H1 (cell line): ENCODE data around the gene GLRX3. TPM values are rescaled to one million over a fixed set of nuclear protein-coding genes. Genes with fewer than 3 reads are reported as not detected.

Experiments
- CTCF ChIA-PET: fragments of 300-600 bp; sonication (Branson Sonifier 250); formaldehyde crosslinking; loops from one replicate; lab custom pipeline; 2021; ENCODE audit not compliant: partially characterized antibody; lab: Charles Lee
- POLR2A ChIA-PET: fragments of 300-600 bp; sonication (Branson Sonifier 250); formaldehyde crosslinking; loops from one replicate; lab custom pipeline; 2021; ENCODE audit warnings: inconsistent platforms; ENCODE audit not compliant: partially characterized antibody; lab: Charles Lee
- DNase-seq, 2 experiments: peaks; one replicate each; pipeline versions ENCODE4 v3.0.0 to v3.0.0-alpha.2; 2010 to 2022; ENCODE audit warnings: low spot score in 2 of 2, low read depth in 1 of 2, mixed read lengths in 1 of 2
- FAIRE-seq: peaks from 2 replicates; lab custom pipeline; 2011; peaks lifted over from hg19 to GRCh38; lab: Jason Lieb, UNC
- H2AFZ ChIP-seq: 2 replicates; pipeline ENCODE4 v1.8.1; 2012; ENCODE audit warnings: low read length, inconsistent platforms
- H2AK5ac ChIP-seq: 2 replicates; pipeline ENCODE4 v1.6.1; 2013; ENCODE audit warnings: low read depth, low read length
- H2BK120ac ChIP-seq: replicated peaks from 2 replicates; pipeline ENCODE3; 2013; ENCODE audit warnings: low read depth, low read length, inconsistent platforms
- H2BK12ac ChIP-seq: 2 replicates; pipeline ENCODE4 v1.6.1; 2013; ENCODE audit warnings: low read depth, low read length
- H2BK15ac ChIP-seq: 2 replicates; pipeline ENCODE4 v1.6.1; 2013; ENCODE audit warnings: low read length
- H2BK20ac ChIP-seq: 2 replicates; pipeline ENCODE4 v1.6.1; 2013; ENCODE audit warnings: low read length
- H2BK5ac ChIP-seq: 2 replicates; pipeline ENCODE4 v1.6.1; 2013; ENCODE audit warnings: low read depth, low read length
- H3K14ac ChIP-seq: 2 replicates; pipeline ENCODE4 v1.6.1; 2013; ENCODE audit warnings: inconsistent platforms; ENCODE audit not compliant: insufficient read length
- H3K18ac ChIP-seq: 2 replicates; pipeline ENCODE4 v1.6.1; 2013; ENCODE audit warnings: low read length; ENCODE audit errors: extremely low read depth
- H3K23ac ChIP-seq: 2 replicates; pipeline ENCODE4 v1.6.1; 2013; ENCODE audit warnings: inconsistent platforms; ENCODE audit not compliant: insufficient read length
- H3K23me2 ChIP-seq: 2 replicates; pipeline ENCODE4 v1.6.1; 2013; ENCODE audit warnings: low read depth, low read length
- H3K27ac ChIP-seq: 2 replicates; pipeline ENCODE4 v1.6.1; 2011; ENCODE audit warnings: low read depth, low read length, inconsistent platforms
- H3K27me3 ChIP-seq, 4 experiments: replicated peaks in 1 of 4; 1 replicate in 1 of 4; 2 replicates in 3 of 4; pipeline versions ENCODE4 v1.6.1 to v1.8.1; 2011 to 2013; ENCODE audit warnings: low read length in 3 of 4, mild to moderate bottlenecking in 3 of 4, inconsistent platforms in 2 of 4, mixed read lengths in 2 of 4, moderate library complexity in 1 of 4; ENCODE audit not compliant: control insufficient read depth in 3 of 4, insufficient read depth in 3 of 4; ENCODE audit errors: extremely low read depth in 1 of 4
- H3K36me3 ChIP-seq, 4 experiments: 2 replicates each; pipeline versions ENCODE4 v1.6.1 to v1.8.1; 2011 to 2013; ENCODE audit warnings: mild to moderate bottlenecking in 4 of 4, low read length in 3 of 4, moderate library complexity in 2 of 4, control low read depth in 1 of 4, inconsistent platforms in 1 of 4; ENCODE audit not compliant: insufficient read depth in 4 of 4, control insufficient read depth in 2 of 4
- H3K4ac ChIP-seq: replicated peaks from 2 replicates; pipeline ENCODE3; 2013; ENCODE audit warnings: low read length, low read depth, mixed read lengths, inconsistent platforms; ENCODE audit not compliant: insufficient read length
- H3K4me1 ChIP-seq, 4 experiments: replicated peaks in 1 of 4; 1 replicate in 1 of 4; 2 replicates in 3 of 4; pipeline versions ENCODE4 v1.6.1 to v1.8.1; 2011 to 2013; ENCODE audit warnings: low read length in 3 of 4, inconsistent platforms in 2 of 4, mixed read lengths in 1 of 4; ENCODE audit not compliant: insufficient read depth in 4 of 4, control insufficient read depth in 3 of 4
- H3K4me2 ChIP-seq, 2 experiments: 2 replicates each; pipeline versions ENCODE4 v1.6.1 to v1.8.1; 2011 to 2013; ENCODE audit warnings: low read depth in 2 of 2, low read length in 2 of 2, control low read depth in 1 of 2, inconsistent platforms in 1 of 2, mild to moderate bottlenecking in 1 of 2; ENCODE audit not compliant: insufficient read depth in 1 of 2
- H3K4me3 ChIP-seq, 4 experiments: fragments of 200-600, 300-600 bp in 1 of 4; sonication (generic), shearing (Covaris generic), sonication (Bioruptor Twin) in 1 of 4; 2 replicates each; pipeline versions ENCODE4 v1.5.1 to v1.8.1; 2011 to 2016; ENCODE audit warnings: low read length in 4 of 4, low read depth in 3 of 4, control low read depth in 2 of 4, inconsistent platforms in 2 of 4, mild to moderate bottlenecking in 2 of 4, mixed read lengths in 1 of 4, moderate library complexity in 1 of 4; ENCODE audit not compliant: insufficient read depth in 2 of 4; ENCODE audit errors: extremely low read depth in 1 of 4
- H3K56ac ChIP-seq: replicated peaks from 2 replicates; pipeline ENCODE3; 2013; ENCODE audit warnings: low read depth, mild to moderate bottlenecking, mixed read lengths, low read length, inconsistent platforms; ENCODE audit not compliant: insufficient read length
- H3K79me1 ChIP-seq: 2 replicates; pipeline ENCODE4 v1.6.1; 2013; ENCODE audit warnings: low read depth, low read length, control low read depth
- H3K79me2 ChIP-seq, 2 experiments: 2 replicates each; pipeline versions ENCODE4 v1.6.1 to v1.8.1; 2012 to 2013; ENCODE audit warnings: low read length in 2 of 2, mild to moderate bottlenecking in 2 of 2, inconsistent platforms in 1 of 2; ENCODE audit not compliant: insufficient read depth in 2 of 2, control insufficient read depth in 1 of 2
- H3K9ac ChIP-seq, 4 experiments: replicated peaks in 1 of 4; 1 replicate in 1 of 4; 2 replicates in 3 of 4; pipeline versions ENCODE4 v1.6.1 to v1.8.1; 2011 to 2013; ENCODE audit warnings: low read depth in 3 of 4, low read length in 3 of 4, control low read depth in 2 of 4, mild to moderate bottlenecking in 2 of 4, moderate library complexity in 2 of 4, inconsistent platforms in 1 of 4; ENCODE audit errors: extremely low read depth in 1 of 4
- H3K9me3 ChIP-seq, 2 experiments: 2 replicates each; pipeline versions ENCODE4 v1.6.1 to v1.8.1; 2012 to 2013; ENCODE audit warnings: mild to moderate bottlenecking in 2 of 2, moderate library complexity in 2 of 2, control low read depth in 1 of 2, inconsistent platforms in 1 of 2, low read depth in 1 of 2, low read length in 1 of 2, mixed read lengths in 1 of 2; ENCODE audit not compliant: insufficient read depth in 2 of 2
- H4K20me1 ChIP-seq, 2 experiments: replicated peaks in 1 of 2; 2 replicates each; pipeline versions ENCODE3 to v1.8.1; 2011 to 2013; ENCODE audit warnings: inconsistent platforms in 2 of 2, low read length in 2 of 2, mild to moderate bottlenecking in 1 of 2; ENCODE audit not compliant: insufficient read depth in 2 of 2, control insufficient read depth in 1 of 2
- H4K5ac ChIP-seq: 2 replicates; pipeline ENCODE4 v1.6.1; 2013; ENCODE audit warnings: low read length, low read depth, mixed read lengths, inconsistent platforms; ENCODE audit not compliant: insufficient read length
- H4K8ac ChIP-seq: 2 replicates; pipeline ENCODE4 v1.8.0; 2013; ENCODE audit warnings: mild to moderate bottlenecking, moderate library complexity, low read length, inconsistent platforms; ENCODE audit not compliant: insufficient read depth; ENCODE audit errors: extremely low read depth
- H4K91ac ChIP-seq: replicated peaks from 2 replicates; pipeline ENCODE3; 2013; ENCODE audit warnings: low read length, mixed read lengths, inconsistent platforms; ENCODE audit not compliant: insufficient read length
- CTCF ChIP-seq, 3 experiments: IDR thresholded peaks; 1 replicate in 2 of 3; 2 replicates in 1 of 3; pipeline versions ENCODE4 v1.5.1 to v1.6.1; 2011; ENCODE audit warnings: low read length in 3 of 3, mild to moderate bottlenecking in 3 of 3, inconsistent platforms in 2 of 3, low read depth in 1 of 3, moderate library complexity in 1 of 3; ENCODE audit not compliant: insufficient read depth in 1 of 3; ENCODE audit errors: control extremely low read depth in 1 of 3
- MAFK ChIP-seq: IDR thresholded peaks from 2 replicates; pipeline ENCODE4 v1.6.1; 2012; ENCODE audit warnings: low read depth, mild to moderate bottlenecking, improper control_type of control experiment, low read length
- RAD21 ChIP-seq, 2 experiments: IDR thresholded peaks in 1 of 2; conservative IDR thresholded peaks in 1 of 2; 2 replicates each; pipeline ENCODE4 v1.6.1; 2011; ENCODE audit warnings: low read depth in 2 of 2, low read length in 2 of 2, improper control_type of control experiment in 1 of 2, inconsistent platforms in 1 of 2, mild to moderate bottlenecking in 1 of 2, moderate library complexity in 1 of 2
- RNF2 ChIP-seq: fragments of 200-900, 300-1000 bp; sonication (generic); IDR thresholded peaks from 2 replicates; pipeline ENCODE4 v1.7.1; 2016; ENCODE audit warnings: borderline replicate concordance, low read depth, mild to moderate bottlenecking, antibody characterized with exemption, low read length; ENCODE audit not compliant: poor library complexity, severe bottlenecking; ENCODE audit errors: missing control alignments
- SP2 ChIP-seq: IDR thresholded peaks from 2 replicates; pipeline ENCODE4 v1.6.1; 2012; ENCODE audit warnings: mild to moderate bottlenecking, low read length, inconsistent platforms
- TEAD4 ChIP-seq: IDR thresholded peaks from 2 replicates; pipeline ENCODE4 v1.6.1; 2012; ENCODE audit warnings: low read depth, low read length, inconsistent platforms, mixed read lengths
- WGBS, 2 experiments: shearing (Covaris generic) in 1 of 2; methylation state at CpG; one replicate each; pipeline versions ENCODE4 v1.1.6 to v1.1.7; 2013 to 2015; ENCODE audit warnings: low lambda C conversion rate in 2 of 2, mixed read lengths in 2 of 2, inconsistent platforms in 1 of 2, low coverage in 1 of 2, missing lambda C conversion rate in 1 of 2; ENCODE audit not compliant: insufficient replicate concordance in 2 of 2, insufficient coverage in 1 of 2, insufficient read length in 1 of 2; ENCODE audit errors: extremely low coverage in 1 of 2, missing lambda C conversion rate in 1 of 2; 5-methylcytosine and 5-hydroxymethylcytosine counted together
- polyA plus RNA-seq, 7 experiments: library from polyadenylated mRNA; depleted of rRNA in 3 of 7; stranded (reverse) in 5 of 7; unstranded in 2 of 7; fragments of >200 nt in 5 of 7; fragments of 200-250 nt in 2 of 7; gene quantifications; 1 replicate in 5 of 7; 2 replicates in 1 of 7; 4 replicates in 1 of 7; pipeline versions ENCODE4 v1.2.1 to v1.2.3, GENCODE V29; 2011 to 2013; ENCODE audit warnings: missing spikeins in 2 of 7, mixed read lengths in 2 of 7
- total RNA-seq: library from RNA; stranded (reverse); fragmentation: NEBNext Ultra II Directional; extraction: Animal tissue kit (Norgen Biotek cat#: 25700); gene quantifications from 2 replicates; pipeline ENCODE4 v1.2.1, GENCODE V29; 2021

The GLRX3 gene
- total and polyA plus RNA-seq, 2 of the 8 experiments (the other 6 are each of a cell fraction or from before 2014, with no cell fraction given), result 59.9 to 157 TPM

- Histone ChIP-seq H3K23ac (no peak overlapping the region), H2AK5ac (no peak overlapping the region), H3K36me3 (peaks cover 8 to 51% (median 13%) of the 10 kb centered on the region in 4 experiments), H2AFZ (no peak overlapping the region), H4K20me1 (peaks cover 1 to 3% of the 10 kb centered on the region in 2 experiments), H3K27me3 (no peaks in the 10 kb centered on the region), H3K27ac (no peak overlapping the region), H3K18ac (no peak overlapping the region), H3K4me3 (no peak overlapping the region), H3K9ac (no peak overlapping the region), H3K23me2 (no peaks in the 10 kb centered on the region), H3K56ac (no peak overlapping the region), H2BK12ac (no peak overlapping the region), H3K9me3 (no peaks in the 10 kb centered on the region), H4K8ac (no peak overlapping the region), H3K14ac (no peak overlapping the region)
- no peak for DNase-seq
- ChIA-PET CTCF (interaction anchor here (0.6 to 2.8 kb wide), 17 partner anchors 11 to 410 kb away, joined by 3 to 13 read pairs (median 4); partner anchors contain the start of gene C10orf143), POLR2A (interaction anchor here (0.7 to 0.9 kb wide), 2 partner anchors 304 to 1342 kb away, joined by 3 read pairs; no protein-coding TSS in a partner anchor)
- 55% methylated on average over 4 of the region's 4 CpGs; no CpG with 5 or more reads in 1 of the 2 experiments for WGBS, 2 experiments
- peak; percentile 58 for FAIRE-seq
- TF ChIP-seq CTCF (IDR thresholded peaks at IDR 0.05; ENCODE audit: control extremely low read depth in 1 of 3, insufficient read depth in 1 of 3, low read depth in 1 of 3, low read length in 3 of 3) (peak in 2 of 3 experiments; percentile 57 to 73; a peak in 3 of 4 replicates), MAFK (peak; percentile 47; the same call in 1 of the 2 replicates), SP2 (no peak), TEAD4 (peak; percentile 65; the same call in 1 of the 2 replicates), RNF2 (no peak), RAD21 (IDR thresholded peaks at IDR 0.05 in 1 of 2, conservative IDR thresholded peaks at IDR 0.05 in 1 of 2; ENCODE audit: low read depth in 2 of 2, low read length in 2 of 2) (peak; percentile 86 to 89)
- TF ChIP-seq, all 59 proteins: peak for 4
- H3K79me2 ChIP-seq, result no peaks in the 10 kb centered on the region; a peak in 1 of 4 replicates
- no peak overlapping the region for H2BK5ac ChIP-seq
- H2BK20ac ChIP-seq, result no peak overlapping the region
- no peak overlapping the region for H3K4ac ChIP-seq
- H4K91ac ChIP-seq, result no peak overlapping the region
- H4K5ac ChIP-seq, result no peak overlapping the region
- 0 out of 2 replicates have a peak, but pooled peaks cover 5% of the 10 kb centered on the region for H3K79me1 ChIP-seq
- no peak overlapping the region for H2BK120ac ChIP-seq
- H3K4me2 ChIP-seq, result no peak overlapping the region
- no peak overlapping the region for H2BK15ac ChIP-seq
- no peaks in the 10 kb centered on the region for H3K4me1 ChIP-seq
These were observed 43.4 kb downstream of the GLRX3 start for GRCh38 chr10:130179640-130180039.
